HG02938 (cell line): ENCODE data around the gene MAGEA11.
"Not testable (repeated sequence)": the region's sequence is repeated elsewhere in the genome, so short reads cannot be mapped to it uniquely, and the experiment has no call there.

ENCODE experiments used
- ATAC-seq: cut with Tn5 transposase; IDR thresholded peaks from one replicate; pipeline ENCODE4 v1.9.1; 2021; ENCODE audit warnings: mild to moderate bottlenecking, moderate library complexity; ENCODE audit not compliant: unreplicated experiment

MAGEA11 gene

GRCh38 chrX:149711545-149712236 is at the start of gene MAGEA11:
Gene MAGEA11 (plus strand): TSS chrX:149712060. CDS start chrX:149713160, 1,100 bp downstream.
- ATAC-seq: no peak

GRCh38 chrX:149675088-149675487 is 36.8 kb upstream of the MAGEA11 start:
- ATAC-seq: not testable (repeated sequence)

GRCh38 chrX:149675554-149675953 is 36.3 kb upstream of the MAGEA11 start:
- ATAC-seq: not testable (repeated sequence)

GRCh38 chrX:149679164-149679678 is 32.6 kb upstream of the MAGEA11 start:
- not testable (repeated sequence) for ATAC-seq

GRCh38 chrX:149681182-149681581 is 30.7 kb upstream of the MAGEA11 start:
- no peak for ATAC-seq

- no peak for ATAC-seq
Measured at GRCh38 chrX:149682031-149682430, 29.8 kb upstream of the MAGEA11 start.

GRCh38 chrX:149682956-149683947 is 28.6 kb upstream of the MAGEA11 start:
- no peak for ATAC-seq

GRCh38 chrX:149683966-149684730 is 27.7 kb upstream of the MAGEA11 start:
- no peak for ATAC-seq

- no peak for ATAC-seq
Measured at GRCh38 chrX:149687991-149688390, 23.9 kb upstream of the MAGEA11 start.

GRCh38 chrX:149688552-149688951 is 23.3 kb upstream of the MAGEA11 start:
- no peak for ATAC-seq

- ATAC-seq: no peak
Measured at GRCh38 chrX:149691794-149692193, 20.1 kb upstream of the MAGEA11 start.

GRCh38 chrX:149692686-149693272 is 19.1 kb upstream of the MAGEA11 start:
- ATAC-seq: not testable (repeated sequence)

- no peak for ATAC-seq
Measured at GRCh38 chrX:149699761-149700160, 12.1 kb upstream of the MAGEA11 start.

- no peak for ATAC-seq
Measured at GRCh38 chrX:149704664-149705063, 7.2 kb upstream of the MAGEA11 start.

- ATAC-seq: no peak
Measured at GRCh38 chrX:149707147-149707901, 4.5 kb upstream of the MAGEA11 start.

GRCh38 chrX:149712831-149713230 is 971 bp downstream of the MAGEA11 start:
- ATAC-seq: no peak

- ATAC-seq: no peak
Measured at GRCh38 chrX:149713279-149714050, 1.6 kb downstream of the MAGEA11 start.

GRCh38 chrX:149715468-149715867 is 3.6 kb downstream of the MAGEA11 start:
- ATAC-seq: peak; percentile 52

GRCh38 chrX:149716632-149717031 is 4.8 kb downstream of the MAGEA11 start:
- no peak for ATAC-seq
